ENCODE measurements around the gene PNLDC1. TPM values are rescaled to one million over a fixed set of nuclear protein-coding genes. Genes with fewer than 3 reads are reported as not detected.
A peak's percentile ranks its signal among the peaks of the same experiment; 100 is the strongest.

Gene PNLDC1
- total and polyA plus RNA-seq, 9 of the 15 experiments (the other 6 are each of a cell fraction or from before 2014, with no cell fraction given) = 0.12 TPM; not detected in 8

GRCh38 chr6:159789377-159790148 lies 10.5 kb upstream of the PNLDC1 start, which contains the start of gene TCP1 (continued):
- TF ChIP-seq SREBF2 (CRISPR knock-in tag; IDR thresholded peaks at IDR 0.05) (0 out of 2 replicates have a peak, but pooled peaks have one; percentile 20), ZNF23 (CRISPR knock-in tag; IDR thresholded peaks at IDR 0.05) (peak; percentile 45; the same call in 1 of the 2 replicates), ZNF175 (CRISPR knock-in tag; IDR thresholded peaks at IDR 0.05; ENCODE audit: low read depth) (no peak), CC2D1A (IDR thresholded peaks at IDR 0.05) (no peak), TAF7 (tag; IDR thresholded peaks at IDR 0.05) (peak; percentile 95), SMC3 (conservative IDR thresholded peaks at IDR 0.05; ENCODE audit: insufficient read depth, low read depth, low read length) (0 out of 2 replicates have a peak, but pooled peaks have one; percentile 11), SMARCC2 (IDR thresholded peaks at IDR 0.05; ENCODE audit: low read depth) (no peak), ETV1 (tag; conservative IDR thresholded peaks at IDR 0.05; ENCODE audit: low read depth) (peak; percentile 22; the same call in 1 of the 2 replicates), XRCC4 (IDR thresholded peaks at IDR 0.05; ENCODE audit: extremely low read depth, insufficient read depth, insufficient read length) (no peak), MTA3 (IDR thresholded peaks at IDR 0.05; ENCODE audit: borderline replicate concordance) (peak; percentile 38), ZNF41 (CRISPR knock-in tag; conservative IDR thresholded peaks at IDR 0.05) (0 out of 2 replicates have a peak, but pooled peaks have one; percentile 59), STAT6 (CRISPR knock-in tag; IDR thresholded peaks at IDR 0.05) (peak; percentile 28; the same call in 1 of the 2 replicates), HES1 (IDR thresholded peaks at IDR 0.05; ENCODE audit: low read depth) (no peak), E2F4 (CRISPR knock-in tag; IDR thresholded peaks at IDR 0.05; ENCODE audit: low read depth) (peak; percentile 87), ID3 (CRISPR knock-in tag; IDR thresholded peaks at IDR 0.05) (no peak), ID3 (tag; IDR thresholded peaks at IDR 0.05) (no peak), DPF2 (IDR thresholded peaks at IDR 0.05) (no peak; the same call in none of the 2 replicates), PBX2 (CRISPR knock-in tag; IDR thresholded peaks at IDR 0.05; ENCODE audit: low read depth) (no peak), PBX2 (tag; conservative IDR thresholded peaks at IDR 0.05; ENCODE audit: low read depth) (no peak), SRF (CRISPR knock-in tag; IDR thresholded peaks at IDR 0.05) (0 out of 4 replicates have a peak, but pooled peaks of 1 of the 2 experiments have one; percentile 78)
